GM23338 (cell line): ENCODE data around the gene KIF18B. TPM values are rescaled to one million over a fixed set of nuclear protein-coding genes. Genes with fewer than 3 reads are reported as not detected.

Experiments used
- ATAC-seq: fragments of 200-7000 bp; cut with Tn5 transposase; 3 replicates; pipeline ENCODE4 v1.9.1; 2020
- DNase-seq: peaks from one replicate; pipeline ENCODE4 v3.0.0-alpha.2; 2015; ENCODE audit warnings: low spot score
- H2AFZ ChIP-seq: fragments of 200-600 bp; sonication (generic); 2 replicates; pipeline ENCODE4 v1.8.0; 2016; ENCODE audit warnings: antibody characterized with exemption, mild to moderate bottlenecking, moderate library complexity
- H3F3A ChIP-seq: fragments of 200-600 bp; sonication (generic); replicated peaks from 2 replicates; pipeline ENCODE4 v1.8.0; 2017; ENCODE audit warnings: antibody characterized with exemption, mixed run types, low read depth
- H3K27ac ChIP-seq: fragments of 200-600 bp; sonication (generic); 2 replicates; pipeline ENCODE4 v1.6.1; 2016; ENCODE audit warnings: low read depth
- H3K27me3 ChIP-seq: fragments of 200-600 bp; sonication (generic); 2 replicates; pipeline ENCODE4 v1.8.0; 2016; ENCODE audit warnings: mild to moderate bottlenecking, mixed run types, moderate library complexity; ENCODE audit not compliant: insufficient read depth
- H3K36me3 ChIP-seq: fragments of 200-600 bp; sonication (generic); 2 replicates; pipeline ENCODE4 v1.8.0; 2016; ENCODE audit warnings: mild to moderate bottlenecking; ENCODE audit not compliant: insufficient read depth
- H3K4me1 ChIP-seq: fragments of 200-600 bp; sonication (generic); 2 replicates; pipeline ENCODE4 v1.8.0; 2016; ENCODE audit warnings: mild to moderate bottlenecking, moderate library complexity; ENCODE audit not compliant: insufficient read depth
- H3K4me2 ChIP-seq: fragments of 200-600 bp; sonication (generic); 2 replicates; pipeline ENCODE4 v1.7.1; 2017; ENCODE audit warnings: mixed run types
- H3K4me3 ChIP-seq: fragments of 200-600 bp; sonication (generic); 2 replicates; pipeline ENCODE4 v1.6.1; 2016; ENCODE audit warnings: mixed run types
- H3K79me2 ChIP-seq: fragments of 200-600 bp; sonication (generic); replicated peaks from 2 replicates; pipeline ENCODE4 v1.8.0; 2017; ENCODE audit warnings: mild to moderate bottlenecking; ENCODE audit not compliant: insufficient read depth
- H3K9me2 ChIP-seq: fragments of 200-600 bp; sonication (generic); 2 replicates; pipeline ENCODE4 v1.8.0; 2017; ENCODE audit not compliant: insufficient read depth
- H4K20me1 ChIP-seq: fragments of 200-600 bp; sonication (generic); replicated peaks from 2 replicates; pipeline ENCODE4 v1.8.0; 2017; ENCODE audit warnings: mild to moderate bottlenecking; ENCODE audit not compliant: insufficient read depth
- H3K27ac Mint-ChIP-seq: 2 replicates; pipeline ENCODE4 v1.8.0; 2020; ENCODE audit warnings: inconsistent platforms, mild to moderate bottlenecking, moderate library complexity, mixed read lengths
- H3K27me3 Mint-ChIP-seq: 3 replicates; pipeline ENCODE4 v1.8.0; 2022; ENCODE audit warnings: low read depth, mild to moderate bottlenecking, moderate library complexity, mixed read lengths, inconsistent platforms; ENCODE audit not compliant: insufficient read depth, poor library complexity
- H3K36me3 Mint-ChIP-seq: 3 replicates; pipeline ENCODE4 v1.8.0; 2021; ENCODE audit warnings: low read depth, mild to moderate bottlenecking, inconsistent platforms, moderate library complexity, mixed read lengths
- H3K4me1 Mint-ChIP-seq: 3 replicates; pipeline ENCODE4 v1.8.0; 2020; ENCODE audit warnings: mild to moderate bottlenecking, inconsistent platforms, mixed read lengths
- H3K4me3 Mint-ChIP-seq: 3 replicates; pipeline ENCODE4 v1.8.0; 2021; ENCODE audit warnings: moderate library complexity, mild to moderate bottlenecking, inconsistent platforms, mixed read lengths
- H3K9me3 Mint-ChIP-seq: 3 replicates; pipeline ENCODE4 v1.8.0; 2020; ENCODE audit warnings: moderate library complexity, mild to moderate bottlenecking, inconsistent platforms, mixed read lengths
- CTCF ChIP-seq, 2 experiments: fragments of 200-600 bp in 1 of 2; sonication (generic) in 1 of 2; conservative IDR thresholded peaks; 2 replicates each; pipeline versions ENCODE4 v1.5.1 to v1.6.1; 2016 to 2017; ENCODE audit warnings: antibody characterized with exemption in 2 of 2, low read depth in 2 of 2, mild to moderate bottlenecking in 2 of 2, moderate library complexity in 1 of 2
- EZH2 ChIP-seq: fragments of 200-600 bp; sonication (generic); IDR thresholded peaks from one replicate; pipeline ENCODE4 v1.8.0; 2017; ENCODE audit warnings: antibody characterized with exemption, mild to moderate bottlenecking, low read depth; ENCODE audit not compliant: unreplicated experiment
- EZH2phosphoT487 ChIP-seq: fragments of 200-600 bp; sonication (generic); IDR thresholded peaks from one replicate; pipeline ENCODE4 v1.8.1; 2018; ENCODE audit warnings: antibody characterized with exemption; ENCODE audit not compliant: unreplicated experiment
- JUNB ChIP-seq: IDR thresholded peaks from one replicate; pipeline ENCODE4 v1.6.1; 2016; ENCODE audit warnings: antibody characterized with exemption; ENCODE audit not compliant: unreplicated experiment
- NANOG ChIP-seq: IDR thresholded peaks from 2 replicates; pipeline ENCODE4 v1.6.1; 2016; ENCODE audit warnings: antibody characterized with exemption, borderline replicate concordance
- POLR2AphosphoS5 ChIP-seq: IDR thresholded peaks from 2 replicates; pipeline ENCODE4 v1.6.1; 2016; ENCODE audit warnings: antibody characterized with exemption, low read depth
- STAT1 ChIP-seq: IDR thresholded peaks from one replicate; pipeline ENCODE4 v1.6.1; 2016; ENCODE audit warnings: antibody characterized with exemption; ENCODE audit not compliant: unreplicated experiment
- ZNF114 ChIP-seq: fragments of 250-450 bp; sonication (Bioruptor Pico); IDR thresholded peaks from 2 replicates; pipeline ENCODE4 v1.5.0; 2020; ENCODE audit warnings: mild to moderate bottlenecking, moderate library complexity
- ZNF331 ChIP-seq: fragments of 250-450 bp; sonication (Bioruptor Pico); IDR thresholded peaks from 2 replicates; pipeline ENCODE4 v1.5.0; 2020; ENCODE audit warnings: low read depth, mild to moderate bottlenecking, moderate library complexity
- ZNF462 ChIP-seq: fragments of 250-450 bp; sonication (Bioruptor Pico); IDR thresholded peaks from 2 replicates; pipeline ENCODE4 v1.5.0; 2020; ENCODE audit warnings: mild to moderate bottlenecking, moderate library complexity
- polyA plus RNA-seq: library from polyadenylated mRNA; unstranded; fragments of >200 nt; fragmentation: Nextera tagmentation; extraction: Ambion mirVana; gene quantifications from 2 replicates; pipeline ENCODE4 v1.2.1, GENCODE V29; 2016
- total RNA-seq: library from RNA; depleted of rRNA; stranded (reverse); fragments of >200 nt; shearing (Covaris generic); gene quantifications from 2 replicates; pipeline ENCODE4 v1.2.3, GENCODE V29; 2014
- TF ChIP-seq, protein P1 (sequence below): IDR thresholded peaks from one replicate; pipeline ENCODE4 v1.6.1; 2018; ENCODE audit warnings: antibody characterized with exemption; ENCODE audit not compliant: unreplicated experiment
- TF ChIP-seq, protein P2 (sequence below): IDR thresholded peaks from 2 replicates; pipeline ENCODE4 v1.6.1; 2016; ENCODE audit warnings: antibody characterized with exemption

KIF18B gene
- total and polyA plus RNA-seq, 2 experiments from 2014 or later: 14.1 to 28.4 TPM

GRCh38 chr17:44902135-44902760, 45.3 kb downstream of the KIF18B start:
- H3K27me3 ChIP-seq: no peaks in the 10 kb centered on the region
- H3K27me3 Mint-ChIP-seq: peaks cover 24% of the 10 kb centered on the region
- H3K27ac ChIP-seq: no peak overlapping the region
- no peaks in the 10 kb centered on the region for H4K20me1 ChIP-seq
- TF ChIP-seq EZH2 (no peak), CTCF (conservative IDR thresholded peaks at IDR 0.05; ENCODE audit: low read depth in 2 of 2) (no peak), ZNF462 (CRISPR knock-in tag) (no peak), STAT1 (no peak), JUNB (no peak), ZNF331 (CRISPR knock-in tag) (no peak), ZNF114 (no peak), POLR2AphosphoS5 (no peak), EZH2phosphoT487 (no peak), NANOG (no peak)
- TF ChIP-seq, protein P1, sequence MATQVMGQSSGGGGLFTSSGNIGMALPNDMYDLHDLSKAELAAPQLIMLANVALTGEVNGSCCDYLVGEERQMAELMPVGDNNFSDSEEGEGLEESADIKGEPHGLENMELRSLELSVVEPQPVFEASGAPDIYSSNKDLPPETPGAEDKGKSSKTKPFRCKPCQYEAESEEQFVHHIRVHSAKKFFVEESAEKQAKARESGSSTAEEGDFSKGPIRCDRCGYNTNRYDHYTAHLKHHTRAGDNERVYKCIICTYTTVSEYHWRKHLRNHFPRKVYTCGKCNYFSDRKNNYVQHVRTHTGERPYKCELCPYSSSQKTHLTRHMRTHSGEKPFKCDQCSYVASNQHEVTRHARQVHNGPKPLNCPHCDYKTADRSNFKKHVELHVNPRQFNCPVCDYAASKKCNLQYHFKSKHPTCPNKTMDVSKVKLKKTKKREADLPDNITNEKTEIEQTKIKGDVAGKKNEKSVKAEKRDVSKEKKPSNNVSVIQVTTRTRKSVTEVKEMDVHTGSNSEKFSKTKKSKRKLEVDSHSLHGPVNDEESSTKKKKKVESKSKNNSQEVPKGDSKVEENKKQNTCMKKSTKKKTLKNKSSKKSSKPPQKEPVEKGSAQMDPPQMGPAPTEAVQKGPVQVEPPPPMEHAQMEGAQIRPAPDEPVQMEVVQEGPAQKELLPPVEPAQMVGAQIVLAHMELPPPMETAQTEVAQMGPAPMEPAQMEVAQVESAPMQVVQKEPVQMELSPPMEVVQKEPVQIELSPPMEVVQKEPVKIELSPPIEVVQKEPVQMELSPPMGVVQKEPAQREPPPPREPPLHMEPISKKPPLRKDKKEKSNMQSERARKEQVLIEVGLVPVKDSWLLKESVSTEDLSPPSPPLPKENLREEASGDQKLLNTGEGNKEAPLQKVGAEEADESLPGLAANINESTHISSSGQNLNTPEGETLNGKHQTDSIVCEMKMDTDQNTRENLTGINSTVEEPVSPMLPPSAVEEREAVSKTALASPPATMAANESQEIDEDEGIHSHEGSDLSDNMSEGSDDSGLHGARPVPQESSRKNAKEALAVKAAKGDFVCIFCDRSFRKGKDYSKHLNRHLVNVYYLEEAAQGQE: no peak
- TF ChIP-seq, protein P2, sequence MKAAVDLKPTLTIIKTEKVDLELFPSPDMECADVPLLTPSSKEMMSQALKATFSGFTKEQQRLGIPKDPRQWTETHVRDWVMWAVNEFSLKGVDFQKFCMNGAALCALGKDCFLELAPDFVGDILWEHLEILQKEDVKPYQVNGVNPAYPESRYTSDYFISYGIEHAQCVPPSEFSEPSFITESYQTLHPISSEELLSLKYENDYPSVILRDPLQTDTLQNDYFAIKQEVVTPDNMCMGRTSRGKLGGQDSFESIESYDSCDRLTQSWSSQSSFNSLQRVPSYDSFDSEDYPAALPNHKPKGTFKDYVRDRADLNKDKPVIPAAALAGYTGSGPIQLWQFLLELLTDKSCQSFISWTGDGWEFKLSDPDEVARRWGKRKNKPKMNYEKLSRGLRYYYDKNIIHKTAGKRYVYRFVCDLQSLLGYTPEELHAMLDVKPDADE: no peak
- H3K9me3 Mint-ChIP-seq: no peaks in the 10 kb centered on the region
- H3K4me3 ChIP-seq: no peak overlapping the region
- peaks cover 18% of the 10 kb centered on the region for H3K79me2 ChIP-seq
- peaks cover 18% of the 10 kb centered on the region for H3K4me1 Mint-ChIP-seq
- no peaks in the 10 kb centered on the region for H3K36me3 ChIP-seq
- DNase-seq (no peak), ATAC-seq (no peak)
- H3K27ac Mint-ChIP-seq: no peak overlapping the region
- no peak overlapping the region for H2AFZ ChIP-seq
- H3K9me2 ChIP-seq: no peaks in the 10 kb centered on the region
- H3F3A ChIP-seq: no peaks in the 10 kb centered on the region; the same call in 1 of the 2 replicates
- no peak overlapping the region for H3K4me2 ChIP-seq
- no peak overlapping the region for H3K4me3 Mint-ChIP-seq
- no peaks in the 10 kb centered on the region for H3K36me3 Mint-ChIP-seq
- H3K4me1 ChIP-seq: peaks cover 14% of the 10 kb centered on the region; the same call in 1 of the 2 replicates
